Measurements from ENCODE around the gene WFIKKN2.

The WFIKKN2 gene

GRCh38 chr17:50835301-50836234 is at the start of gene WFIKKN2:
Gene WFIKKN2, plus strand, starts transcription at chr17:50835586. Its CDS starts 352 bp downstream, at chr17:50835938.
- Histone ChIP-seq H3K36me3 (ENCODE audit: control insufficient read depth in 2 of 2, insufficient read depth in 2 of 2, low read length in 2 of 2) (no peaks in the 10 kb centered on the region), H3K9me3 (ENCODE audit: control insufficient read depth in 2 of 2, low read length in 2 of 2) (no peaks in the 10 kb centered on the region), H3K9ac (ENCODE audit: low read length in 2 of 2) (peak within 1 kb of the TSS; percentile 1 to 51), H3K27me3 (ENCODE audit: control insufficient read depth in 1 of 2, insufficient read depth in 2 of 2, low read length in 2 of 2) (no peaks in the 10 kb centered on the region), H3K4me1 (ENCODE audit: control insufficient read depth, insufficient read depth, low read length) (peaks cover 13% of the 10 kb centered on the region), H3K27ac (ENCODE audit: low read length) (no peak within 1 kb of the TSS), H3K4me3 (ENCODE audit: low read length in 2 of 2) (peak within 1 kb of the TSS; percentile 17 to 67)

DNA sequence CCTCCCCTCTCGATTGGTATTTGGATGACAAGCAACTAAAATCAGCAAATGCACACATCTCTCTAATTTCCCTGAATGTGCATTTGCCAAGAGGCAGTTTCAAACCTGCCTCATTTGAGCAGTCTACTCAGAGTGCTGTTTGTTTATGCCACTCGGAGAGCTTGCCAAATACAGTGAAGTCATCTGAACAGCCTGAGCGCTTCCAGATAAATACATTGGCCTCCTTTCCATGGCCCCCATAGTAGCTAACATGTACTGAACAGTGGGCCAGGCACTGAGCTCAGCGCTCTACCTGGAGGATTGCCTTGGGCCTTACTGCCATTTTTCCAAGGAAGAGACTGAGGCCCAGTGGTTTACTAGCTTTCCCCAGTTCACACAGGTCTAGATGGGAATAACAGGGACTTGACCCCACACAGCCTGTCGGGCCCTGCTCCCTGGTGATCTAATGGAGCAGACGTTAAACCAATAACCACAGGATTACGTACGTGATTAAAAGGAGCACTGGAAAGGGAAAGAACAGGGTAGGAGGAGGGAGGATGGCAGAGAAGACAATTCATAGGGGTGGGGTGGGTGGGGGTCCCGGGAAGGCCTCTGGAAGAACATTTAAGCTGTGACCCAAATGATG is 49.3 kb upstream of the WFIKKN2 start:
- Histone ChIP-seq H3K9ac (ENCODE audit: low read length in 2 of 2) (peak overlapping the region in 1 of 2 donors; percentile 47), H3K36me3 (ENCODE audit: control insufficient read depth in 2 of 2, insufficient read depth in 2 of 2, low read length in 2 of 2) (no peaks in the 10 kb centered on the region), H3K4me3 (ENCODE audit: low read length in 2 of 2) (peak overlapping the region in 1 of 2 donors; percentile 35), H3K9me3 (ENCODE audit: control insufficient read depth in 2 of 2, low read length in 2 of 2) (no peaks in the 10 kb centered on the region), H3K4me1 (ENCODE audit: control insufficient read depth, insufficient read depth, low read length) (peaks cover 23% of the 10 kb centered on the region), H3K27ac (ENCODE audit: low read length) (peak overlapping the region; percentile 83), H3K27me3 (ENCODE audit: control insufficient read depth in 1 of 2, insufficient read depth in 2 of 2, low read length in 2 of 2) (no peaks in the 10 kb centered on the region)

DNA sequence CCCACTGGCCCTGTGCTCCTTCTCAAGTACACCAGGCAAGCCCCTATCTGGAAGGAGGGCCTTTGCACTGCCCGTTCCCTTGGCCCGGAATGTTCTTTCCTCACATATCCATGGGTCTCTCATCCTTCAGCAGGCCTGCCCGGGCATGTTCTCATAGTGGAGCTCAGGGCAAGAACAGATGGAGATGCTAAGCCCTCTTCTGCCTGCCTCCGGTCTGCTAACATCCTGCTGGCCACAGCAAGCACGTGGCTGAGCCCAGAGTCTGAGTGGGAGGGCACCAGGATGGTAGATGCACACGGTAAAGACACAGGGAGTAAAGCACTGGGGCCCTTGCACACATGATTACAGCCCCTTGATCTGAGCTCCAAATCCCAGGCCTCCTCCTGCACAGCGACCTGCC is 48.3 kb upstream of the WFIKKN2 start:
- Histone ChIP-seq H3K9ac (ENCODE audit: low read length in 2 of 2) (no peak overlapping the region), H3K4me1 (ENCODE audit: control insufficient read depth, insufficient read depth, low read length) (peaks cover 23% of the 10 kb centered on the region), H3K27ac (ENCODE audit: low read length) (no peak overlapping the region), H3K4me3 (ENCODE audit: low read length in 2 of 2) (no peak overlapping the region), H3K27me3 (ENCODE audit: control insufficient read depth in 1 of 2, insufficient read depth in 2 of 2, low read length in 2 of 2) (no peaks in the 10 kb centered on the region), H3K36me3 (ENCODE audit: control insufficient read depth in 2 of 2, insufficient read depth in 2 of 2, low read length in 2 of 2) (no peaks in the 10 kb centered on the region), H3K9me3 (ENCODE audit: control insufficient read depth in 2 of 2, low read length in 2 of 2) (no peaks in the 10 kb centered on the region)

- Histone ChIP-seq H3K4me3 (ENCODE audit: low read length in 2 of 2) (no peak overlapping the region), H3K9me3 (ENCODE audit: control insufficient read depth in 2 of 2, low read length in 2 of 2) (no peaks in the 10 kb centered on the region), H3K36me3 (ENCODE audit: control insufficient read depth in 2 of 2, insufficient read depth in 2 of 2, low read length in 2 of 2) (no peaks in the 10 kb centered on the region), H3K9ac (ENCODE audit: low read length in 2 of 2) (no peak overlapping the region), H3K27me3 (ENCODE audit: control insufficient read depth in 1 of 2, insufficient read depth in 2 of 2, low read length in 2 of 2) (no peaks in the 10 kb centered on the region), H3K4me1 (ENCODE audit: control insufficient read depth, insufficient read depth, low read length) (peaks cover 12% of the 10 kb centered on the region), H3K27ac (ENCODE audit: low read length) (no peak overlapping the region)
Measured at GRCh38 chr17:50790618-50791017, 44.8 kb upstream of the WFIKKN2 start.

DNA sequence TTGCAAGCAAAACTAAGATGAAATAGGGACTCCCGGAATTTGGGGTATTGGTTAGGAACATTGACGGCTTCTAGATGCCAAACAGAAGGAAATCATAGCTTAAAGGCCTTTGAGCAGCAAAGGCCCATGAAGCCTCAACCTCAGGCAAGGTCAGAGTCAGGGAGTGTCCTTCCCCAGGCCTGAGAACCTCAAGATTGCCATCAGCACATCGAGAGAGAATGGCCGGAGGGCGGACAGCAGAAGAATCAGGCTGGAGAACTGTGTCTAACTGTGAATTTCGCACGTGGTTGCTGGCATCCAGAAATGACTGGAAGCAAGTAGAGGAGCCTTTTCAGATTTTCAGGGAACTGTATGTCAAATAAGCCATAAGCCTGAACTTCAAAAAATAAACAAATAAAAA is 43.3 kb upstream of the WFIKKN2 start:
- no peaks in the 10 kb centered on the region for H3K36me3 ChIP-seq (ENCODE audit: control insufficient read depth in 2 of 2, insufficient read depth in 2 of 2, low read length in 2 of 2)
- H3K27me3 ChIP-seq (ENCODE audit: control insufficient read depth in 1 of 2, insufficient read depth in 2 of 2, low read length in 2 of 2), result no peaks in the 10 kb centered on the region
- H3K4me1 ChIP-seq (ENCODE audit: control insufficient read depth, insufficient read depth, low read length), result no peaks in the 10 kb centered on the region
- H3K9ac ChIP-seq (ENCODE audit: low read length in 2 of 2), result no peak overlapping the region
- no peaks in the 10 kb centered on the region for H3K9me3 ChIP-seq (ENCODE audit: control insufficient read depth in 2 of 2, low read length in 2 of 2)
- H3K4me3 ChIP-seq (ENCODE audit: low read length in 2 of 2), result no peak overlapping the region
- no peak overlapping the region for H3K27ac ChIP-seq (ENCODE audit: low read length)

GRCh38 chr17:50793007-50793406 is 42.4 kb upstream of the WFIKKN2 start:
- no peak overlapping the region for H3K9ac ChIP-seq (ENCODE audit: low read length in 2 of 2)
- H3K9me3 ChIP-seq (ENCODE audit: control insufficient read depth in 2 of 2, low read length in 2 of 2), result no peaks in the 10 kb centered on the region
- no peak overlapping the region for H3K4me3 ChIP-seq (ENCODE audit: low read length in 2 of 2)
- no peaks in the 10 kb centered on the region for H3K4me1 ChIP-seq (ENCODE audit: control insufficient read depth, insufficient read depth, low read length)
- H3K27ac ChIP-seq (ENCODE audit: low read length), result no peak overlapping the region
- H3K27me3 ChIP-seq (ENCODE audit: control insufficient read depth in 1 of 2, insufficient read depth in 2 of 2, low read length in 2 of 2), result no peaks in the 10 kb centered on the region
- H3K36me3 ChIP-seq (ENCODE audit: control insufficient read depth in 2 of 2, insufficient read depth in 2 of 2, low read length in 2 of 2), result no peaks in the 10 kb centered on the region

- Histone ChIP-seq H3K27ac (ENCODE audit: low read length) (no peak overlapping the region), H3K9ac (ENCODE audit: low read length in 2 of 2) (no peak overlapping the region), H3K9me3 (ENCODE audit: control insufficient read depth in 2 of 2, low read length in 2 of 2) (no peaks in the 10 kb centered on the region), H3K27me3 (ENCODE audit: control insufficient read depth in 1 of 2, insufficient read depth in 2 of 2, low read length in 2 of 2) (no peaks in the 10 kb centered on the region), H3K4me3 (ENCODE audit: low read length in 2 of 2) (no peak overlapping the region), H3K4me1 (ENCODE audit: control insufficient read depth, insufficient read depth, low read length) (no peaks in the 10 kb centered on the region), H3K36me3 (ENCODE audit: control insufficient read depth in 2 of 2, insufficient read depth in 2 of 2, low read length in 2 of 2) (no peaks in the 10 kb centered on the region)
Measured at GRCh38 chr17:50794361-50794760, 41.0 kb upstream of the WFIKKN2 start.

DNA sequence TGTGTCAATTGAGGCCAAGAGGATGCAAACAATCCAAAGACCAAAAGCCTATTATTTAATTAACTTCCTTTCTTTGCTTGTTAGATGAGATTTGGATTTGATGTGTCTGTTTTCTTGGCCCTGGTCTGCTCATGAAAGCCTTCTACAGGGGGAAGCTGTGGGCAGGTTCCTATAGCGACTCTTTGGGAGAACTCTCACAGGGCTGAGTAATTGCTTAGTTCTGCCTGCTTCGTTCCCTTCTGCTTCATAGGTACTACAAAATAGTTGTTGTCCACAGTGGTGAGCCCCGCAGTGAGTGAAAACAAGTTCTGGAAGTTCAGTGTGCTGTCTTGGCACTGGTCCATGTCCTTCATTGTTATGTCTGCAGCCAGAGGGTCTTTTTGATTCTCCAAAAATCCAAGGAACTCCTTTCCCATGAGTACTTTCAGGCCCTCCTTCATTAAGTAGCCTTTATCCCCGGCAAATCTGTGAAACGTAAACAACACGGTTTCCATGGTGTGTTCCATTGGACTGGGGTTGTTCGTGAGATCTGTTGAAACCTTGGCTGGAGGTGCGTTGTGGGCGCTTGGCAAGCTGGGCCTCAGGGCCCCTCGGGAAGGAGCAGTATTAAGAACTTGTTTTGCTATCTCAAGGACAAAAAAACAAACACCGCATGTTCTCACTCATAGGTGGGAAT is 38.1 kb upstream of the WFIKKN2 start:
- Histone ChIP-seq H3K27me3 (ENCODE audit: control insufficient read depth in 1 of 2, insufficient read depth in 2 of 2, low read length in 2 of 2) (no peaks in the 10 kb centered on the region), H3K4me1 (ENCODE audit: control insufficient read depth, insufficient read depth, low read length) (no peaks in the 10 kb centered on the region), H3K9me3 (ENCODE audit: control insufficient read depth in 2 of 2, low read length in 2 of 2) (no peaks in the 10 kb centered on the region), H3K27ac (ENCODE audit: low read length) (no peak overlapping the region), H3K4me3 (ENCODE audit: low read length in 2 of 2) (no peak overlapping the region), H3K9ac (ENCODE audit: low read length in 2 of 2) (no peak overlapping the region), H3K36me3 (ENCODE audit: control insufficient read depth in 2 of 2, insufficient read depth in 2 of 2, low read length in 2 of 2) (no peaks in the 10 kb centered on the region)

DNA sequence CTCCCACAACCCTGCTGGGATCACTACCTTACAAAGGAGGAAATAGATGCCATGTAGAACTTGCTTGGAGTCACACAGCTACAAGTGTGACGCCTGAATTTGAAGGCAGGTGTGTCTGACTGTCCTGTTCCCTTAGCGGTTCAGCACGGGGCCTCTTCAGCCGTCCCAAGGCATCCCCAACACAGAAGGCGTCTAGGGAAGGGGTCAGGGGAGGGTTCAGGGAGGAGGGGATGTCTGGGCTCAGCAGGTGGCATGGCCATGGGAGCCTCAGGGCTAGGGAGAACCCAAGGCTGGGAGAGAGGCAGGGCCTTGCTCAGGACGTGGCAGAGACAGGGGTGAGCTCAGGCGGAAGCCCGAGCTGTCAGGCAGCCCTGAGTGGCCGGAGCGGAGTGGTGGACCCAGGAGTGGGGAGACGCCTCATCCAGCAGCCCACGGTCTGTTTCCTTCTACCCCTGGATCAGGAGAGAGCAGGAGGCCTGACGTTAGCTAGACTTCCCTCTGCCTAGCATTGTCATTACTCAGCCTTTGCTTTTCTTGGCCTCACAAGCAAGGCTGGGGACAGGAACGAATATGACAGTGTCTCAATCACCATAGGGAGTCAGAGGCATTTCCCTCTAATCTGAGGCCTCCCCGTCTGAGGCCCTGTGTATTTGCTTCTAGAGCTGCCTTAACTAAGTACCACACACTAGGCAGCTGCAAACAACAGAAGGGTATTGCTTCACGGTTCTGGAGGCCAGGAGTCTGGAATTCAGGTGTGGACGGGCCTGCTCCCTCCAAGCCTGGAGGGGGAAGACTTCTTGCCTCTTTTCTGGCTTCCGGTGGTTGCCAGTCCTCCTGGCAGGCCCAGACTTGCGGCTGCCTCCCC is 36.7 kb upstream of the WFIKKN2 start:
- Histone ChIP-seq H3K27me3 (ENCODE audit: control insufficient read depth in 1 of 2, insufficient read depth in 2 of 2, low read length in 2 of 2) (no peaks in the 10 kb centered on the region), H3K4me1 (ENCODE audit: control insufficient read depth, insufficient read depth, low read length) (no peaks in the 10 kb centered on the region), H3K9me3 (ENCODE audit: control insufficient read depth in 2 of 2, low read length in 2 of 2) (no peaks in the 10 kb centered on the region), H3K9ac (ENCODE audit: low read length in 2 of 2) (no peak overlapping the region), H3K27ac (ENCODE audit: low read length) (no peak overlapping the region), H3K36me3 (ENCODE audit: control insufficient read depth in 2 of 2, insufficient read depth in 2 of 2, low read length in 2 of 2) (no peaks in the 10 kb centered on the region), H3K4me3 (ENCODE audit: low read length in 2 of 2) (no peak overlapping the region)

- no peak overlapping the region for H3K4me3 ChIP-seq (ENCODE audit: low read length in 2 of 2)
- H3K9ac ChIP-seq (ENCODE audit: low read length in 2 of 2), result no peak overlapping the region
- H3K27ac ChIP-seq (ENCODE audit: low read length), result no peak overlapping the region
- no peaks in the 10 kb centered on the region for H3K9me3 ChIP-seq (ENCODE audit: control insufficient read depth in 2 of 2, low read length in 2 of 2)
- H3K27me3 ChIP-seq (ENCODE audit: control insufficient read depth in 1 of 2, insufficient read depth in 2 of 2, low read length in 2 of 2), result no peaks in the 10 kb centered on the region
- no peaks in the 10 kb centered on the region for H3K4me1 ChIP-seq (ENCODE audit: control insufficient read depth, insufficient read depth, low read length)
- H3K36me3 ChIP-seq (ENCODE audit: control insufficient read depth in 2 of 2, insufficient read depth in 2 of 2, low read length in 2 of 2), result no peaks in the 10 kb centered on the region
Measured at GRCh38 chr17:50799582-50799981, 35.8 kb upstream of the WFIKKN2 start.
